HG02623 (cell line): Measurements from ENCODE around the gene UBAP1L.
"Not testable (repeated sequence)": the region's sequence is repeated elsewhere in the genome, so short reads cannot be mapped to it uniquely, and the experiment has no call there.

Source experiments
- ATAC-seq: cut with Tn5 transposase; IDR thresholded peaks from one replicate; pipeline ENCODE4 v1.9.1; 2021; ENCODE audit warnings: moderate library complexity; ENCODE audit not compliant: unreplicated experiment

The UBAP1L gene

GRCh38 chr15:65100442-65100841 lies 14.6 kb downstream of the UBAP1L start:
- ATAC-seq = no peak

DNA sequence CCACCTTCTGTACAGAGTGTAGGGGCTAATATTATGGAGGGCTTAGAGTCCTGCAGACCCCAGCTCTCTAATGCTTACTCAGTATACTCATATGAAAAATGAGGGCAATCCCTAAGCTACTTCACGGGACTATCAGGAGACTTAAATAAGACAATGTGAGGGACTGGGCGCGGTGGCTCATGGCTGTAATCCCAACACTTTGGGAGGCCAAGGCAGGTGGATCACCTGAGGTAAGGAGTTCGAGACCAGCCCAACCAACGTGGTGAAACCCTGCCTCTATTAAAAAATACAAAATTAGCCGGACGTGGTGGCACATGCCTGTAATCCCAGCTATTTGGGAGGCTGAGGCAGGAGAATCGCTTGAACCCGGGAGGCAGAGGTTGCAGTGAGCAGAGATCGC lies 15.2 kb downstream of the UBAP1L start:
- not testable (repeated sequence) for ATAC-seq

- ATAC-seq = no peak
Observed at GRCh38 chr15:65099336-65099735, 15.7 kb downstream of the UBAP1L start.

GRCh38 chr15:65097651-65098263 lies 17.2 kb downstream of the UBAP1L start:
- ATAC-seq = no peak

GRCh38 chr15:65096481-65097385 lies 18.3 kb downstream of the UBAP1L start:
- ATAC-seq = no peak

DNA sequence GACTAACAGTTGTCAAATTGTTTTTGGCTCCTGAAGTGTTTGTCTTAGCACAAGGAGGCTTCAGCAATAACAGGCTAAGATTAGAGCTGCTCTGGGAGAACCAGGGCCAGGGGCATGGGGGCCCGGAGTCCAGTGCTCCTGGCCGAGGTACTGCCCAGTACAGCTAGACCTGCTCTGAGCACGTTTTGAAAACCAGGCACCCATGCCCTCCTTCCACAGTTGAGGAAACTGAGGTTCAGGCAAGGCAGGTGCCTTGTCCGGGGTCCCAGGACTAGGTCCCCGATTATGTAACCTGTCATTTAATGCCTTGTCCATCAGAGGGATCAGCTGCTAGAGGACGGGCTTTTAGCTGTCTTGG lies 19.3 kb downstream of the UBAP1L start:
- ATAC-seq = no peak

- ATAC-seq = no peak
Observed at GRCh38 chr15:65095011-65095746, 19.8 kb downstream of the UBAP1L start.

- ATAC-seq = no peak
Observed at GRCh38 chr15:65094294-65094995, 20.6 kb downstream of the UBAP1L start.

- not testable (repeated sequence) for ATAC-seq
Observed at GRCh38 chr15:65093793-65094170, 21.2 kb downstream of the UBAP1L start.

- ATAC-seq = no peak
Observed at GRCh38 chr15:65092911-65093792, 21.8 kb downstream of the UBAP1L start.

DNA sequence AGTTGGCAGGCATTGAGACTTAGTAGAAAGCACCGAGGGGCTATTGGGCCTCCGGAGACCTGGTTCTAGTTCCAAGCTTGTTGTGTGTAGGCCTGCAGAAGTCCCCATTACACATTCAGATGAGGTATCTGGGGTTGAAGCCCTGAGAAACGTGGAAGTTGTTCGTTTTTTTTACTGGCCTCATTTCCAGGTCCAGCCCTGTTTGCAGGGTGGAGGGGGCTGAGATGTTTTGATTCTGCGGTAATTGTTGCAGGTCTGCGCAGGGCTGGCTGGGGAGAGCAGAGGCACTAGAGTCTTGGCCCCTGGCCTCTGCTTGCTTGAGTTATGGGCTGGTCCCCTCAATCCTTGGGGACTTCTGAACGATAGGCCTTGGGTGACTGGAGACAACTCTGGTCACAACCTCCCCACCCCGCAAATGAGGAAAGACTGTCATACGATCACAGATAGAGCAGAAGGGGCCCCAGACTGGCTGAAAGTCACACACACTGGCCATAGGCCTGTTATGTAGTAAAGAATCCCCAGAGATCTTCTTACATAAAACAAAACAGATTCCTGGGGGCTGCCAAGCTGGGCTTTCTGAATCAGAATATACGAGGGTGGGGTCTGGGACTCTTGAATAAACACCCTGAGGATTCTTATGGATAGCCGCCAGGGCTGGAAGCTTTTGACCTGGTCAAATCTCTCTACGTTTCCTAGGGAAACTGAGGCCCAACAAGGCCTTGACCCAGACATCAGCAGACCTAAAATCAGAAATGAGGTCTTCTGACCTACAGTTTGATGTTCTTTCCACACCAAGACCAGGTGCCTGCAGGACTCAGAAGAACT lies 22.8 kb downstream of the UBAP1L start:
- ATAC-seq = no peak

DNA sequence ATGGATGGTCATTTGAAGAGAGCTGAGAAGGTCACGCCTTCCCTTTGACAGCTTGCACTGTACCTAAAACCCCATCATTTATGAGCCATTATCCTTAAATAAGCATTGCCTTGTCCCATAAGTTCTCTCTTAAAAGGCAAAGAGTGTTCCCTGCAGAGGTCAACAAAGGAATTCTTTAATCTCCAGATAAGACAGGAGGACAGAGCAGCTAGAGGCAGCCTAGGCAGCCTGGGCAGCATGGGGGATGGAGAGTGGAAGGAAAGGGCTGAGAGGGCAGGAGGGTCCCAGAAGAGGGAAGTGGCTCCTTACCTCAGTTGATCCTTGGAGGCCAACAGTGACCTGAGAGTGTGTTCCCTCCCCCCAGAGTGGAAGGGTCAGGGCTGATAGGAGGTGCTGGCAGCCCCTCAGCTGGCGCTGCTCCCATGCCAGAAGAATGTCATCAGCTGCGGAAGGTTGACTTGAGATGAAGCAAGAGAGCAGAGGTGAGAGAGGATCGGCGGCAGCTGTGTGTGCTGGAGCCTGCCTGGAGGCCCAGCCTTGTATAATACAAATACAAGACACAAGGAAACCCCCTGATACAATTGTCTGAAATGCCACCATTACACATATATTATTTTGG lies 25.7 kb downstream of the UBAP1L start:
- ATAC-seq = no peak

- ATAC-seq = no peak
Observed at GRCh38 chr15:65088643-65089021, 26.4 kb downstream of the UBAP1L start.

DNA sequence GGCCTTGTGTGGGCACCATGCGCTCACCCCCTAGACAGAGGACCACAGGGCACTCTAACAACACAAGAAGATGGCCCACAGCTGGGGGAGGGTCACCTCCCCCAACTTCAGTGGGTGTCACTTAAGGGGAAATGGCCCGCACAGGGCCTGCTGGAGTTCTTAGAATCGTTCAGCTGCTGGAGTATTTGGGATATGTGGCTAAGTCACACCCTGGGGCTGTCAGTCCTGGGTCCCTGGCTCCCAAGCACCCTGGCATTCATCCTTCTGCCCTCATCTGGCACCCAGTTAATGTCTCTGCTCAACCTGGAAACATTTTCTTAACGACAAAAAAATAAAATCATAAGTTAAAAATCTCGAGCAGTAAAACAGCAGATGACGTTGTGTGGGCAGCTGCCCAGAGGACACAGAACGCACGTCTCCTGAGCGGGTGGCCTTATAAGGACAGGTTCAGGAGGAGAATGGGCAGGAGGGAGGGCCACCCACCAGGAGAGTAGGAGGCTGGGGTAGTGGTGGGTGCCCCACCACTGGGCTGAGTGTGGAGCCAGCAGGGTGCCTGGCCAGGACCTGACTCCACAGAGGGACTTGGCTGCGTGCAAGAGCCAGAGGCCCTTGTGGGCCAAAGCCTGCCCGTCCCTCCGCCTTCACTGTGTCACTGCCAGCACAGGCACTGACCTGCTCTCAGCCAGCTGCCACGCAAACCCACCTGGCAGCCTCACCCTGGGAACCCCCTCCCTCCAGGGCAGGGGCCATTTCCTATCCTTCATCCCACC lies 26.9 kb downstream of the UBAP1L start:
- no peak for ATAC-seq

GRCh38 chr15:65087411-65087810 lies 27.6 kb downstream of the UBAP1L start:
- no peak for ATAC-seq

DNA sequence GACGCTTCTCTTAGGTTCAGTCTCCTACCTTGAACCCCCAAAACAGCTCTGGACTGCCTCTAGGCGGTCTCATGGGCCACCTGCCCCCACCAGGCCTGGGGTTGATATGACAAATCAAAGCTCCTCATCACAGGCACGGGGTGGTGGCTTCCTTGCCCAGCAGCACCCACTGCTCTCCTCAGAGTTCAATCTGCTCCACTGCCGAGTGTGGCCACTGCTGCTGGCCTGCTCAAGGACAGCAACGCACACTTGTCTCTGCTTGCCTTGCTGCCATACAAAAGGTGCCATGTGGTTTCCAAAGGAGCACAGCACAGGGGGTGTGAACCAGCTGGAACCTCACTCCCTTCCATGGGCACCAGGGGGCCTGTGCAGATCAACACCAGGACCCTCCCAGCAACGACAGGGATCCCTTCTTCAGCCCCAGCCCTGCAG lies 28.3 kb downstream of the UBAP1L start:
- no peak for ATAC-seq

DNA sequence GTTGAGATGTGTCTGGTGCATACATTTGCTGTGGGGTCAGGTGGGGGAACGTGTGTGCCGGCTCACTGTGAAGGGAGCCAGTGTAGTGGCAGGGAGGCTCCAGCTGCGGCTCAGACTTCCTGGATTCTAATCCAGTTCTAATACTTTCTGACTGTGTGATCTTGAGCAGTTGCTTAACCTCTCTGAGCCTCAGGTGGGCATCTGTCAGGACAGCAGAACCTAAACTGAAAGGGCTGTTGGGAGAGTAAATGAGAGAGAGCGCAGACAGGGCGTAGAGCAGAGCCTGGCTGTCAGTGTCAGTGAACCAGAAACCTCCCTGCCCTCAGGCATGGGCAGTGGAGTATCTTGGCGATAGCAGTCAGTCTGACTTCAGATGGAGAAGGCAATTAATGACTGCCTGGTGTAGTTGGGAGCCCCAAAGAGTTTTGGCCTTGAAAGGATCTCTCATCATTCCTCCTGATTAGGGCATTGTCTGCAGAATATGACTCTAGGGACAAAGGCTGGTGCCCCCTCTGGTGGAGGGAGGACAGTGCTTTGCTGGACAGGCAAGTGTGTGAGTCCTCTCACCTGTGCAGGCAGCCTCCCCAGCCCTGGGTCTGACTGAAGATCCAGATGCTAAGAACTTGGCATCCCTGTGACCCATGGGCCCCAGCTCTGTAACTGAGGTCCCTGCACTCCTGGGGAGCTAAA lies 28.9 kb downstream of the UBAP1L start:
- ATAC-seq = no peak
